Measurements from ENCODE around the gene FGF5.
"Not testable (repeated sequence)": the region's sequence is repeated elsewhere in the genome, so short reads cannot be mapped to it uniquely, and the experiment has no call there.

Gene FGF5

GRCh38 chr4:80254114-80254513 lies 12.3 kb upstream of the FGF5 start:
- DNase-seq = no peak

- no peak for DNase-seq
Measured at GRCh38 chr4:80255329-80256095, 11.0 kb upstream of the FGF5 start.

- no peak for DNase-seq
Measured at GRCh38 chr4:80257851-80258250, 8.6 kb upstream of the FGF5 start.

GRCh38 chr4:80259012-80259411 lies 7.5 kb upstream of the FGF5 start:
- no peak for DNase-seq

GRCh38 chr4:80259817-80260216 lies 6.6 kb upstream of the FGF5 start:
- DNase-seq = no peak

- DNase-seq = no peak
Measured at GRCh38 chr4:80261989-80262600, 4.4 kb upstream of the FGF5 start.

GRCh38 chr4:80263541-80264351 lies 2.7 kb upstream of the FGF5 start:
- no peak for DNase-seq

- no peak for DNase-seq
Measured at GRCh38 chr4:80264352-80264647, 2.2 kb upstream of the FGF5 start.

GRCh38 chr4:80264825-80265224 lies 1.6 kb upstream of the FGF5 start:
- no peak for DNase-seq

GRCh38 chr4:80265571-80266252 lies 752 bp upstream of the FGF5 start:
- no peak for DNase-seq

GRCh38 chr4:80266902-80267380 lies 477 bp downstream of the FGF5 start:
- DNase-seq = no peak

- DNase-seq = no peak
Measured at GRCh38 chr4:80268081-80268823, 1.8 kb downstream of the FGF5 start.

GRCh38 chr4:80268936-80269335 lies 2.5 kb downstream of the FGF5 start:
- no peak for DNase-seq

GRCh38 chr4:80270321-80270720 lies 3.9 kb downstream of the FGF5 start:
- DNase-seq = no peak

- DNase-seq = no peak
Measured at GRCh38 chr4:80270868-80271267, 4.4 kb downstream of the FGF5 start.

- no peak for DNase-seq
Measured at GRCh38 chr4:80271801-80272200, 5.3 kb downstream of the FGF5 start.

GRCh38 chr4:80276931-80277330 lies 10.5 kb downstream of the FGF5 start:
- DNase-seq = no peak

GRCh38 chr4:80279751-80280150 lies 13.3 kb downstream of the FGF5 start:
- no peak for DNase-seq

GRCh38 chr4:80286451-80286850 lies 20.0 kb downstream of the FGF5 start:
- DNase-seq = no peak

- DNase-seq = not testable (repeated sequence)
Measured at GRCh38 chr4:80290665-80291064, 24.2 kb downstream of the FGF5 start.

- no peak for DNase-seq
Measured at GRCh38 chr4:80294206-80294605, 27.7 kb downstream of the FGF5 start.

- DNase-seq = no peak
Measured at GRCh38 chr4:80295336-80295735, 28.9 kb downstream of the FGF5 start.

- no peak for DNase-seq
Measured at GRCh38 chr4:80295826-80296225, 29.4 kb downstream of the FGF5 start.

Measured in NCI-H524 treated with DMSO at 0.1 percent for 48 hours (cell line).